ENCODE results near the gene LEKR1.

- TF ChIP-seq EZH2 (IDR thresholded peaks at IDR 0.05): no peak
- no peak for TF ChIP-seq POLR2AphosphoS5 (IDR thresholded peaks at IDR 0.05; ENCODE audit: borderline replicate concordance, low read depth, low read length)
These were observed 89.2 kb downstream of the LEKR1 start for GRCh38 chr3:156915372-156915771.

Data from SK-N-MC (cell line).